GM19351 (cell line): Measurements from ENCODE around the gene RALGAPB.
"Not testable (repeated sequence)": the region's sequence is repeated elsewhere in the genome, so short reads cannot be mapped to it uniquely, and the experiment has no call there.

Source experiments
- ATAC-seq: cut with Tn5 transposase; IDR thresholded peaks from one replicate; pipeline ENCODE4 v1.9.1; 2021; ENCODE audit warnings: mild to moderate bottlenecking, moderate library complexity; ENCODE audit not compliant: unreplicated experiment

RALGAPB gene

GRCh38 chr20:38581013-38581412, 108.4 kb downstream of the RALGAPB start, which contains the start of gene ADIG:
TSS of gene ADIG (plus strand) at chr20:38581197. CDS start at chr20:38581251, 54 bp downstream.
- ATAC-seq, result no peak

DNA sequence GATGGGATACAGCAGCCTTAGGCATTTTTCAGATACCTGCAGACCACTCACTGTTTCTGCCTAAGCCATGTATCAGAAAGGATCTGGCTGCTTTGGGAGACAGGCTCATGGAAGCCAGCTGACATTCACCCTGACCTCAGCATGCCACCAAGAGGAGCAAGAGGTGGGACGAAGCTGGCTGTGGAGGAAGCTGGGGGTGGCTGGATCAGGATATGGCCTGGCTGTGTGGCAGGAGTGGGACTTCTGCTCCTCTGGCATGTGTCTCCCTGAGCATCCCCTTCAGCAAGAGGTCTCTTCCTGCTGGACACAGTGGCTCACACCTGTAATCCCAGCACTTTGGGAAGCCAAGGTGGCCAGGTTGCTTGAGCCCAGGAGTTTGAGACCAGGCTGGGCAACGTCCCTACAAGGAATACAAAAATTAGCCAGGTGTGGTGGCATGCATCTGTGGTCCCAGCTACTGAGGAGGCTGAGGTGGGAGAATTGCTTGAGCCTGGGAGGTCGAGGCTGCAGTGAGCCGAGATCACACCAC, 109.3 kb downstream of the RALGAPB start:
- ATAC-seq, result no peak

DNA sequence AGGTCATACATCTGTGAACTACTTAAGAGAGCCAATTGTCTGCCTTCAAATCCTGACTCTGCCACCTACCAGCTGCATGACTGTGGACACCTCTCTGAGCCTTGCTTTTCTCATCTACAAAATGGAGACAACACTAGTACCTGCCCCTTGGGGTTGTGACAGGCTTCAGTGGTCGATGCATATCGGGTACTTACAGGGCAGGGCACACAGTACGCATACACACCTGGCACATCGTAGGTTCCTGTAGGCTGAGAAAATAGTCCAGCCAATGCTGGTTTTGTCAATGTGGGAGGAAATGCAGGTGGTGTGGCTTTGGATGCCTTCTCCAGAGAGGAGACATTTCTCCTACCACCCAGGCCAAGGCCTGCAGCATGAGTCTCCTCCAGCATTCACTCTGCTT, 110.7 kb downstream of the RALGAPB start:
- ATAC-seq, result no peak

GRCh38 chr20:38584099-38584763, 111.6 kb downstream of the RALGAPB start:
- no peak for ATAC-seq

GRCh38 chr20:38585404-38586180, 112.9 kb downstream of the RALGAPB start:
- ATAC-seq, result no peak

DNA sequence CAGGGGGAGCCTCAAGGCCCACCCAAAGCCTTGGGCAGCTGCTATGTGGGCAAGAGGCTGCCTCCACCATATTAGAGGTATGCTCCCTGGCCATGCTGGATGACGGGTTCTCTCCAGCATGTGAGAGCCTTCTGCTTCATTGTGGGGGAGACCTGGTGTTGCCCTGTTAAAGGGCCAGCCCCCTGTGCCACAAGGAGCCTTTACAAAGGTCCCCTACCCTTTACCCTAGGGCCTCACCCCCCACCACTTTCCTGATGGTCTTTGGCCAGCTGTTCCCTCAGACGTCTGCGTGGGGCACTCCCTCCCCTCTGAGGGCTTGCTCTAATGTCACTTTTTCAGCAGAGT, 113.5 kb downstream of the RALGAPB start:
- no peak for ATAC-seq

GRCh38 chr20:38588303-38588702, 115.7 kb downstream of the RALGAPB start:
- no peak for ATAC-seq

- ATAC-seq, result no peak
Measured at GRCh38 chr20:38589351-38589750, 116.7 kb downstream of the RALGAPB start.

DNA sequence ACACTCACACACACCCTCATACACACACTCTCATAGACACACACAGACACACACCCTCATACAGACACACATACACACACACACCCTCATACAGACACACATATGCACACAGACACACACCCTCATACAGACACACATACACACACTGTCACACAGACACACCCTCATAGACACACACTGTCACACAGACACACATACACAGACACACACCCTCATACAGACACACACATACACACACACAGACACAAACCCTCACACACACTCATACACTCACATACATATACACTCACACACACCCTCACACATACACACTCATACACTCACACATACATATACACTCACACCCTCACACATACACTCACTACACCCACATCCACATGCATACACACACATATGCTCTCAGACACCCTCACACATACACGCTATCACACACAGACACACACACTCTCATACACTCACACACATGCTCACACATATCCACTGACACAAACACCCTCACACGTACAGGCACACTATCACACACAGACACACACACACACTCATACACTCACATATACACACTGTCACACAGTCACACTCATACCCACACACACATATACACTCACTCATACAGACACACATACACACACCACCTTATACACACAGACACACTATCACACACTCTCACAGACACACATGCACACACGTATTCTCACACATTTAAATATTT, 117.5 kb downstream of the RALGAPB start:
- ATAC-seq, result no peak

DNA sequence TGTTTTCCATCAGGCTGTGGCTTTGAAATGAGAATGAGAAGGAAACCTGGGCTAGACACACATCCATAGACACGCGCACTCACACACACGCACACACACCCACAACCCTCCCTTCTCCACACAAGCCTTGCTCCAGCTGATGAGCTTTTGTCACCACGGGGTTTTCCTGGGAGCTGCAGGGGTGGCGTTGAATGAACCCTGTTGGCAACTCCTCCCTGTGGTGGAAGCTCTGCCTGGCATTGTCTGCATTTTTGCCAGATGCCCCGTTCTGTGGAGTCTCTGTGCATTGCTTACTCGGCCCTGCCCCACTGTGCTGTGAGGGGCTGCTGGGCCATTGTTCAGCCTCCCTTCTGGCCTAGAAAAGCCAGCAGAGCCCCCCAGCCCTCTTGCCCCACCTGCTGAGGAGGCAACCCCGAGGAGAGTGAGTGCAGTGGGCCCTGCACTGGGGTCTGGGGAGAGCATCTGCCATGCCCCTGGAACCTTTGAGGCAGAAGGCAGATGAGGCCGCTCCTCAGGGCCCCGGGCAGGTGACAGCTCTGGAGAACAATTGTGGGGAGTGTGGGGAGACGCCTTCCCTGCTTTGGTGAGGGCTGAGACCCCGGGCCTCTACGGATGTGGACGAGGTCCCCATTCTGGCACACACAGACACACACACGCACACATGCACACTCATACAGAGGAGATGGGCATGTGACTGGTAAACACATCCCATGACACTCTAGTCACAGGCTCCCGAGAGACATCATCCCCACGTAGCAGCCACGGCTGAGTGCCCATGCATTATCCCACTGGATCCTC, 118.2 kb downstream of the RALGAPB start:
- no peak for ATAC-seq

GRCh38 chr20:38591474-38592410, 119.1 kb downstream of the RALGAPB start:
- no peak for ATAC-seq

DNA sequence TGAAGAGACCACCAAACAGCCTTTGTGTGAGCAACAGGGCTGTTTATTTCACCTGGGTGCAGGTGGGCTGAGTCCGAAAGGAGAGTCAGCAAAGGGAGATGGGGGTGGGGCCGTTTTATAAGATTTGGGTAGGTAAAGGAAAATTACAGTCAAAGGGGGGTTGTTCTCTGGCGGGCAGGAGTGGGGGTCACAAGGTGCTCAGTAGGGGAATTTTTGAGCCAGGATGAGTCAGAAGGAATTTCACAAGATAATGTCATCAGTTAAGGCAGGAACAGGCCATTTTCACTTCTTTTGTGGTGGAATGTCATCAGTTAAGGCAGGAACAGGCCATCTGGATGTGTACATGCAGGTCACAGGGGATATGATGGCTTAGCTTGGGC, 119.8 kb downstream of the RALGAPB start:
- ATAC-seq, result not testable (repeated sequence)

GRCh38 chr20:38594281-38594680, 121.6 kb downstream of the RALGAPB start:
- ATAC-seq, result not testable (repeated sequence)

GRCh38 chr20:38595886-38596285, 123.2 kb downstream of the RALGAPB start:
- ATAC-seq, result not testable (repeated sequence)

GRCh38 chr20:38599410-38599882, 126.8 kb downstream of the RALGAPB start:
- no peak for ATAC-seq

GRCh38 chr20:38600057-38600456, 127.4 kb downstream of the RALGAPB start:
- no peak for ATAC-seq

- peak; percentile 62 for ATAC-seq
Measured at GRCh38 chr20:38601216-38602184, 128.9 kb downstream of the RALGAPB start, which contains the start of gene ARHGAP40. TSS of gene ARHGAP40 (plus strand) at chr20:38601809.

- no peak for ATAC-seq
Measured at GRCh38 chr20:38602185-38602581, 129.5 kb downstream of the RALGAPB start.
